HG03064 (cell line): ENCODE data around the gene MYL5.
A peak's percentile ranks its signal among the peaks of the same experiment; 100 is the strongest.
"Not testable (repeated sequence)": the region's sequence is repeated elsewhere in the genome, so short reads cannot be mapped to it uniquely, and the experiment has no call there.

Experiments
- ATAC-seq: cut with Tn5 transposase; IDR thresholded peaks from one replicate; pipeline ENCODE4 v1.9.1; 2021; ENCODE audit warnings: low read depth; ENCODE audit not compliant: unreplicated experiment

The MYL5 gene

GRCh38 chr4:656436-657337 is 17.7 kb upstream of the MYL5 start:
- no peak for ATAC-seq

- ATAC-seq, result no peak
These were observed 17.0 kb upstream of the MYL5 start for GRCh38 chr4:657338-657833.

GRCh38 chr4:657834-658667 is 16.3 kb upstream of the MYL5 start:
- ATAC-seq, result no peak

- no peak for ATAC-seq
These were observed 15.4 kb upstream of the MYL5 start for GRCh38 chr4:658681-659667.

GRCh38 chr4:659851-660250 is 14.5 kb upstream of the MYL5 start:
- no peak for ATAC-seq

GRCh38 chr4:660401-660800 is 13.9 kb upstream of the MYL5 start:
- ATAC-seq, result no peak

GRCh38 chr4:661231-661630 is 13.1 kb upstream of the MYL5 start:
- no peak for ATAC-seq

- ATAC-seq, result no peak
These were observed 12.2 kb upstream of the MYL5 start for GRCh38 chr4:661881-662761.

GRCh38 chr4:663046-663437 is 11.3 kb upstream of the MYL5 start:
- no peak for ATAC-seq

- ATAC-seq, result peak; percentile 72
These were observed 10.6 kb upstream of the MYL5 start for GRCh38 chr4:663438-664428.

GRCh38 chr4:664713-665231 is 9.6 kb upstream of the MYL5 start:
- ATAC-seq, result no peak

GRCh38 chr4:665381-665750 is 9.0 kb upstream of the MYL5 start:
- ATAC-seq, result no peak

GRCh38 chr4:665751-666435 is 8.4 kb upstream of the MYL5 start:
- ATAC-seq, result no peak

- ATAC-seq, result no peak
These were observed 7.9 kb upstream of the MYL5 start for GRCh38 chr4:666436-666810.

GRCh38 chr4:666822-667544 is 7.4 kb upstream of the MYL5 start:
- no peak for ATAC-seq

GRCh38 chr4:667545-667925 is 6.8 kb upstream of the MYL5 start:
- no peak for ATAC-seq

GRCh38 chr4:668219-668618 is 6.1 kb upstream of the MYL5 start:
- not testable (repeated sequence) for ATAC-seq
